Endodermal cell (in vitro differentiated cells): ENCODE data around the gene ACOX2. TPM values are rescaled to one million over a fixed set of nuclear protein-coding genes. Genes with fewer than 3 reads are reported as not detected.

Source experiments
- DNase-seq: peaks from one replicate; pipeline ENCODE4 v3.0.0-alpha.2; 2017
- H3K27ac ChIP-seq: 2 replicates; pipeline ENCODE4 v1.5.1; 2013; ENCODE audit warnings: mild to moderate bottlenecking, low read depth, low read length, moderate library complexity
- H3K27me3 ChIP-seq: 2 replicates; pipeline ENCODE4 v1.6.1; 2013; ENCODE audit warnings: mild to moderate bottlenecking, low read length, moderate library complexity; ENCODE audit not compliant: insufficient read depth, control insufficient read depth, poor library complexity, severe bottlenecking
- H3K36me3 ChIP-seq: 2 replicates; pipeline ENCODE4 v1.7.0; 2013; ENCODE audit warnings: mild to moderate bottlenecking, low read length, moderate library complexity; ENCODE audit not compliant: control insufficient read depth, insufficient read depth
- H3K4me1 ChIP-seq: one replicate; pipeline ENCODE4 v1.7.0; 2013; ENCODE audit warnings: low read length; ENCODE audit not compliant: control insufficient read depth, insufficient read depth
- H3K4me3 ChIP-seq: 2 replicates; pipeline ENCODE4 v1.5.1; 2013; ENCODE audit warnings: mild to moderate bottlenecking, low read length, moderate library complexity
- H3K9ac ChIP-seq: 2 replicates; pipeline ENCODE4 v1.6.1; 2013; ENCODE audit warnings: mild to moderate bottlenecking, low read length, moderate library complexity; ENCODE audit not compliant: poor library complexity, severe bottlenecking; ENCODE audit errors: extremely low read depth
- H3K9me3 ChIP-seq: 2 replicates; pipeline ENCODE4 v1.6.1; 2013; ENCODE audit warnings: mild to moderate bottlenecking, low read length, moderate library complexity; ENCODE audit not compliant: control insufficient read depth
- H3K27ac Mint-ChIP-seq: 2 replicates; pipeline ENCODE4 v1.8.0; 2020; ENCODE audit warnings: mixed read lengths
- H3K27me3 Mint-ChIP-seq: 2 replicates; pipeline ENCODE4 v1.8.0; 2021; ENCODE audit warnings: mild to moderate bottlenecking, mixed read lengths; ENCODE audit not compliant: insufficient read depth
- H3K36me3 Mint-ChIP-seq: 2 replicates; pipeline ENCODE4 v1.8.0; 2020; ENCODE audit warnings: low read depth, mixed read lengths
- H3K4me1 Mint-ChIP-seq: 2 replicates; pipeline ENCODE4 v1.8.0; 2020; ENCODE audit warnings: mixed read lengths
- H3K4me3 Mint-ChIP-seq: 2 replicates; pipeline ENCODE4 v1.8.0; 2020; ENCODE audit warnings: mild to moderate bottlenecking, moderate library complexity, mixed read lengths
- H3K9me3 Mint-ChIP-seq: 2 replicates; pipeline ENCODE4 v1.8.0; 2020; ENCODE audit warnings: mild to moderate bottlenecking, mixed read lengths
- WGBS, 2 experiments: methylation state at CpG; one replicate each; pipeline versions ENCODE4 v1.1.5 to v1.1.7; 2013; ENCODE audit warnings: missing lambda C conversion rate in 2 of 2, mixed read lengths in 1 of 2; ENCODE audit not compliant: insufficient coverage in 1 of 2, insufficient read length in 1 of 2; 5-methylcytosine and 5-hydroxymethylcytosine counted together
- total RNA-seq, 2 donors: library from RNA; stranded (reverse); fragmentation: NEBNext Ultra II Directional in 1 of 2; extraction: Animal tissue kit (Norgen Biotek cat#: 25700) in 1 of 2; gene quantifications; 2 replicates in 1 of 2; 3 replicates in 1 of 2; pipeline ENCODE4 v1.2.1, GENCODE V29; 2021
- TF ChIP-seq, protein P1 (sequence below): fragments of 200-600 bp; sonication (generic); conservative IDR thresholded peaks from 2 replicates; pipeline ENCODE4 v1.5.0; 2021; ENCODE audit warnings: antibody characterized with exemption, mild to moderate bottlenecking

Gene ACOX2
- total RNA-seq, 2 donors from 2014 or later = 6.6 to 9.8 TPM

DNA sequence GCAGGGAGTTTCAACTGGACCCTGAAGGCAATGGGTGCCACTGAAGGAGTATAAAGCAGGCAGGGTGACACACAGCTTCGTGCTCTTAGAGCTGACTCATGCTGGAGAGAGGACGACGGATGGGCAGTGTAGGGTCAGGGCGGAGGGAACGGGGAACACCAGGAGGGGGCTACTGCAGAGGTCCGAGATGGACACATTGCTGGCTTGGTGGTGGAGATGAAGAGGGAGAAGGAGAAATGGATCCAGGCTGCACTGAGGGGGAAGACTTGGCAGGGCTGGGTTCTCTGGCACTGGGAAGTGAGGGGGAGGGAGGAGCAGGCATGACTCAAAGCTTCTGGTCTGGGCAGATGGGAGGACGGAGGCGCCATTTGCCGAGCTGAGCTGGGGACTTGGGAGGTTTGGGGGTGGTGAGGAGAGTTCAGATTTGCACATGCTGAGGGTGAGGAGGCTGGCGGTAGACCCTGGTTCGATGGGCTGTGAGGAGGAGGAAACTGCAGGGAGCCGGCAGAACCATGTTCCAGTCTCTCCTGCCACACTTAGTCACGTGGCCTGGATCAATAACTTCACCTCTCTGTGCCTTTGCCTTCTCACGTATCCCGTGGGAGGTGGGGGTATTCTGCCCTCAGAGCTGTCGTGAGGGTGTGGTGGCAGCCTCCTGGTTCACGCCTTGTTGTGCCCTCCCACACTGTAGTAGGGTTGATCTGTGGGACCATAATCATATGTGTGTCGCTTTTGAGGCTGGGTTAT, 49.7 kb downstream of the ACOX2 start:
- peak overlapping the region; percentile 35 for H3K27ac Mint-ChIP-seq
- TF ChIP-seq, protein P1, sequence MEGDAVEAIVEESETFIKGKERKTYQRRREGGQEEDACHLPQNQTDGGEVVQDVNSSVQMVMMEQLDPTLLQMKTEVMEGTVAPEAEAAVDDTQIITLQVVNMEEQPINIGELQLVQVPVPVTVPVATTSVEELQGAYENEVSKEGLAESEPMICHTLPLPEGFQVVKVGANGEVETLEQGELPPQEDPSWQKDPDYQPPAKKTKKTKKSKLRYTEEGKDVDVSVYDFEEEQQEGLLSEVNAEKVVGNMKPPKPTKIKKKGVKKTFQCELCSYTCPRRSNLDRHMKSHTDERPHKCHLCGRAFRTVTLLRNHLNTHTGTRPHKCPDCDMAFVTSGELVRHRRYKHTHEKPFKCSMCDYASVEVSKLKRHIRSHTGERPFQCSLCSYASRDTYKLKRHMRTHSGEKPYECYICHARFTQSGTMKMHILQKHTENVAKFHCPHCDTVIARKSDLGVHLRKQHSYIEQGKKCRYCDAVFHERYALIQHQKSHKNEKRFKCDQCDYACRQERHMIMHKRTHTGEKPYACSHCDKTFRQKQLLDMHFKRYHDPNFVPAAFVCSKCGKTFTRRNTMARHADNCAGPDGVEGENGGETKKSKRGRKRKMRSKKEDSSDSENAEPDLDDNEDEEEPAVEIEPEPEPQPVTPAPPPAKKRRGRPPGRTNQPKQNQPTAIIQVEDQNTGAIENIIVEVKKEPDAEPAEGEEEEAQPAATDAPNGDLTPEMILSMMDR = no peak

DNA sequence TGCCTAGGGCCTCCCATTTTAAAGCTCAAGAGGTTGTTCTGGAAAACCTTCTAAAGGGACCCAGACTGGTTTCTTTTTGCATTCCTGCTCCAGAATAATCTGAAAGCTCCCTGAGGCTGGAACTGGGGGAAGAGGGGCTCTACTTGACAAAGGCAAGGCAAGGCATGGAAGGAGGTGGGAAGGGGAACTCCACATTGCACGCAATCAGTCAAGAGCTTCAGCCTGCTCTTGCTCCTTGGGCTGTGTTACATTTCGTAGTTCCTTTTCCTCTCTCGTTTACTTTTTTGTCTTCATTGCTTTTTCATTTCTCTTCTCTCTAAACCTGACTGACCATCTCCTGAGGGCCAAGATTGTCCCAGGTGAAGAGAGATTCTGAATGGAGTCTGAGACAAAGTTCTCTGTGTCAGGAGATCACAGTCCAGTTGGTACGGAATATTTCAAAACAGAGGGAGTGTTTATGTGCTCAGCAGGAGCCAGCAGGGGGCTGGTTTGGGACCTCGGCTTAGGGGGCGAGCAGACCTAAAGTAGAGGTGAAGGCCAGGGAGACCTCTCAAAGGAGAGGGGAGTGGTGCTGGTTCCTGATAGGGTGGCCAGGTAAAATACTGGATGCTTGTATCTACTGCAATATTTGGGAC, 51.1 kb downstream of the ACOX2 start:
- no peak overlapping the region for H3K9ac ChIP-seq
- peaks cover 3% of the 10 kb centered on the region for H3K4me1 ChIP-seq
- Mint-ChIP-seq H3K4me1 (peaks cover 22% of the 10 kb centered on the region), H3K36me3 (no peaks in the 10 kb centered on the region), H3K27ac (no peak overlapping the region), H3K4me3 (no peak overlapping the region), H3K27me3 (peaks cover 41% of the 10 kb centered on the region), H3K9me3 (no peaks in the 10 kb centered on the region)
- no peaks in the 10 kb centered on the region for H3K27me3 ChIP-seq
- 95 to 96% methylated on average over 6 of the region's 6 CpGs for WGBS, 2 experiments
- TF ChIP-seq, protein P1 = no peak
- H3K4me3 ChIP-seq = no peak overlapping the region
- no peak for DNase-seq
- no peak overlapping the region for H3K27ac ChIP-seq
- no peaks in the 10 kb centered on the region for H3K36me3 ChIP-seq
- peaks cover 2% of the 10 kb centered on the region for H3K9me3 ChIP-seq

More for the DNA sequence above, 49.7 kb downstream of the ACOX2 start:
- no peaks in the 10 kb centered on the region for H3K9me3 ChIP-seq
- H3K4me1 Mint-ChIP-seq = peaks cover 27% of the 10 kb centered on the region
- DNase-seq = no peak
- no peak overlapping the region for H3K27ac ChIP-seq
- 90 to 93% methylated on average over 9 to 18 of the region's 18 CpGs for WGBS, 2 experiments
- H3K4me3 Mint-ChIP-seq = no peak overlapping the region
- no peaks in the 10 kb centered on the region for H3K9me3 Mint-ChIP-seq
- no peaks in the 10 kb centered on the region for H3K36me3 ChIP-seq
- peaks cover 33% of the 10 kb centered on the region for H3K27me3 Mint-ChIP-seq
- H3K36me3 Mint-ChIP-seq = no peaks in the 10 kb centered on the region
- no peaks in the 10 kb centered on the region for H3K27me3 ChIP-seq
- no peak overlapping the region for H3K9ac ChIP-seq
- H3K4me1 ChIP-seq = peaks cover 7% of the 10 kb centered on the region
- H3K4me3 ChIP-seq = no peak overlapping the region

DNA sequence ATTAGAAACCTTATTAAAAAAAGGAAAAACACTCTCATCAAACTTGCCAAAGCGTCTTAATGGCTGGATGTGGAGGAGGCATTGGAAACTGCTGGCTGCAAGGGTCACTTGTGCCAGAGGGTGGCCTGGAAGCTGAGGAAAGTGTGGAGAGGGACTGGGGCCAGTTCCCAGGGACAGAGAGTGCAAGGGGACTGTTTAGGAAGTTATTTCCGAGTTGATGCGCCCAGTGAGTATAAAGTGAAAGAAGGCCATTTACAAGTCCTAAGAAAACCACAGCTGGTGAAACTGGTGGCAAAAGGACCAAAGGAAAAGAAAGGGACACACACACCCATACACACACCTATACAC, 52.3 kb downstream of the ACOX2 start:
- H3K4me3 ChIP-seq = no peak overlapping the region
- no peak overlapping the region for H3K27ac ChIP-seq
- Mint-ChIP-seq H3K4me1 (peaks cover 22% of the 10 kb centered on the region), H3K9me3 (peaks cover 6% of the 10 kb centered on the region), H3K27ac (no peak overlapping the region), H3K27me3 (peaks cover 44% of the 10 kb centered on the region), H3K36me3 (no peaks in the 10 kb centered on the region), H3K4me3 (no peak overlapping the region)
- H3K4me1 ChIP-seq = peaks cover 2% of the 10 kb centered on the region
- no peak for DNase-seq
- WGBS, 2 experiments = 87% methylated on average over 3 of the region's 3 CpGs; no CpG with 5 or more reads in 1 of the 2 experiments
- H3K9ac ChIP-seq = no peak overlapping the region
- peaks cover 15% of the 10 kb centered on the region for H3K9me3 ChIP-seq
- no peaks in the 10 kb centered on the region for H3K27me3 ChIP-seq
- H3K36me3 ChIP-seq = no peaks in the 10 kb centered on the region
- TF ChIP-seq, protein P1 = no peak
